GM12878 (cell line): ENCODE measurements around the gene LIN7C. TPM values are rescaled to one million over a fixed set of nuclear protein-coding genes. Genes with fewer than 3 reads are reported as not detected.
A peak's percentile ranks its signal among the peaks of the same experiment; 100 is the strongest.

ENCODE experiments used
- ATAC-seq: fragments of 200-7000 bp; cut with Tn5 transposase; 3 replicates; pipeline ENCODE4 v1.9.1; 2020; ENCODE audit warnings: mild to moderate bottlenecking, moderate library complexity
- BruUV-seq: library from RNA; stranded (reverse); fragments of 400-500 nt; replicated peaks from 2 replicates; lab custom pipeline; 2021; lab: Mats Ljungman, UMichigan
- CTCF ChIA-PET: fragments of 300-600 bp; sonication (Branson Sonifier 250); formaldehyde crosslinking; extraction: SDS; loops from one replicate; lab custom pipeline; 2021; ENCODE audit warnings: inconsistent platforms; lab: Yijun Ruan, JAX
- POLR2A ChIA-PET: fragments of 350-600 bp; formaldehyde crosslinking; extraction: SDS; loops from one replicate; lab custom pipeline; 2021; ENCODE audit warnings: inconsistent platforms; lab: Charles Lee
- RAD21 ChIA-PET: fragments of 300-600 bp; sonication (Branson Sonifier 250); formaldehyde crosslinking; loops from one replicate; lab custom pipeline; 2023; ENCODE audit warnings: antibody characterized with exemption; ENCODE audit not compliant: unreplicated experiment; lab: Charles Lee
- SMC1A ChIA-PET: fragments of 300-600 bp; sonication (Branson Sonifier 250); formaldehyde crosslinking; loops from one replicate; lab custom pipeline; 2023; ENCODE audit not compliant: unreplicated experiment, uncharacterized antibody; lab: Charles Lee
- DNase-seq: peaks from one replicate; pipeline ENCODE4 v3.0.0-alpha.2; 2011; ENCODE audit warnings: low read depth, low spot score
- FAIRE-seq: peaks from 3 replicates; lab custom pipeline; 2011; peaks lifted over from hg19 to GRCh38; lab: Jason Lieb, UNC
- H2AFZ ChIP-seq: 2 replicates; pipeline ENCODE4 v1.6.0; 2011; ENCODE audit warnings: low read depth, low read length, control low read depth; ENCODE audit not compliant: control insufficient read depth
- H3K27ac ChIP-seq: 2 replicates; pipeline ENCODE4 v1.5.1; 2011; ENCODE audit warnings: control low read depth; ENCODE audit not compliant: control insufficient read depth, insufficient read depth
- H3K27me3 ChIP-seq, 2 experiments: replicated peaks in 1 of 2; 2 replicates each; pipeline versions ENCODE4 v1.6.0 to v1.6.1; 2011; ENCODE audit warnings: low read length in 1 of 2; ENCODE audit not compliant: control insufficient read depth in 2 of 2, insufficient read depth in 2 of 2
- H3K36me3 ChIP-seq, 2 experiments: 2 replicates each; pipeline ENCODE4 v1.5.1; 2011; ENCODE audit warnings: low read length in 1 of 2; ENCODE audit not compliant: control insufficient read depth in 2 of 2, insufficient read depth in 2 of 2
- H3K4me1 ChIP-seq: 2 replicates; pipeline ENCODE4 v1.6.1; 2011; ENCODE audit warnings: mild to moderate bottlenecking, low read length, moderate library complexity, mixed read lengths; ENCODE audit not compliant: control insufficient read depth, insufficient read depth
- H3K4me2 ChIP-seq: 2 replicates; pipeline ENCODE4 v1.6.0; 2011; ENCODE audit warnings: control low read depth; ENCODE audit not compliant: control insufficient read depth, insufficient read depth
- H3K4me3 ChIP-seq: fragments of 200-600 bp; sonication (generic); 2 replicates; pipeline ENCODE4 v1.5.1; 2016
- H3K79me2 ChIP-seq: 2 replicates; pipeline ENCODE4 v1.6.0; 2011; ENCODE audit warnings: low read length; ENCODE audit not compliant: control insufficient read depth, insufficient read depth
- H3K9ac ChIP-seq: 2 replicates; pipeline ENCODE4 v1.8.0; 2011; ENCODE audit warnings: low read length, control low read depth, mixed read lengths; ENCODE audit not compliant: control insufficient read depth, insufficient read depth
- H3K9me3 ChIP-seq: replicated peaks from 3 replicates; pipeline ENCODE4 v1.5.1; 2011; ENCODE audit warnings: mild to moderate bottlenecking, low read length; ENCODE audit not compliant: control insufficient read depth, insufficient read depth
- H4K20me1 ChIP-seq: 2 replicates; pipeline ENCODE4 v1.6.0; 2011; ENCODE audit not compliant: control insufficient read depth, insufficient read depth
- BACH1 ChIP-seq: fragments of 450-650 bp; IDR thresholded peaks from 2 replicates; pipeline ENCODE4 v1.6.1; 2017; ENCODE audit warnings: mild to moderate bottlenecking, borderline replicate concordance
- BCL3 ChIP-seq: IDR thresholded peaks from 2 replicates; pipeline ENCODE4 v1.6.1; 2011; ENCODE audit warnings: borderline replicate concordance, low read depth, mild to moderate bottlenecking, moderate library complexity, low read length; ENCODE audit not compliant: insufficient read depth, poor library complexity, severe bottlenecking
- CREB1 ChIP-seq: IDR thresholded peaks from 2 replicates; pipeline ENCODE4 v1.6.1; 2012; ENCODE audit warnings: low read depth, mild to moderate bottlenecking, inconsistent platforms
- FOS ChIP-seq: IDR thresholded peaks from 3 replicates; pipeline ENCODE4 v1.6.1; 2011; ENCODE audit warnings: borderline replicate concordance; ENCODE audit not compliant: insufficient read length; ENCODE audit errors: extremely low read depth
- HDAC2 ChIP-seq: fragments of 200-600 bp; sonication (generic); IDR thresholded peaks from 2 replicates; pipeline ENCODE4 v1.6.1; 2017
- IRF5 ChIP-seq: fragments of 450-650 bp; IDR thresholded peaks from 2 replicates; pipeline ENCODE4 v1.6.1; 2017; ENCODE audit warnings: borderline replicate concordance
- JUND ChIP-seq: IDR thresholded peaks from 2 replicates; pipeline ENCODE4 v1.6.1; 2012; ENCODE audit warnings: low read depth, mild to moderate bottlenecking, low read length, improper control_type of control experiment, moderate library complexity
- KDM1A ChIP-seq: fragments of 200-600 bp; sonication (generic); IDR thresholded peaks from 2 replicates; pipeline ENCODE4 v1.6.1; 2016; ENCODE audit warnings: borderline replicate concordance
- NR2C1 ChIP-seq: fragments of 450-650 bp; IDR thresholded peaks from 2 replicates; pipeline ENCODE4 v1.6.1; 2017; ENCODE audit warnings: antibody characterized with exemption, mild to moderate bottlenecking, moderate library complexity
- SMAD5 ChIP-seq: IDR thresholded peaks from 2 replicates; pipeline ENCODE4 v1.6.1; 2016; ENCODE audit warnings: antibody characterized with exemption, low read depth
- SMARCA5 ChIP-seq: fragments of 450-650 bp; IDR thresholded peaks from 2 replicates; pipeline ENCODE4 v1.6.1; 2017; ENCODE audit warnings: mild to moderate bottlenecking
- TAF1 ChIP-seq: IDR thresholded peaks from 2 replicates; pipeline ENCODE4 v1.6.1; 2011; ENCODE audit warnings: mild to moderate bottlenecking, low read depth, low read length, borderline replicate concordance
- ZNF622 ChIP-seq: fragments of 450-650 bp; IDR thresholded peaks from 2 replicates; pipeline ENCODE4 v1.6.1; 2017; ENCODE audit warnings: mild to moderate bottlenecking, inconsistent platforms
- WGBS: methylation state at CpG from one replicate; pipeline ENCODE4 v1.1.6; 2016; ENCODE audit warnings: low lambda C conversion rate; ENCODE audit not compliant: insufficient replicate concordance, insufficient coverage; ENCODE audit errors: missing lambda C conversion rate; 5-methylcytosine and 5-hydroxymethylcytosine counted together
- in situ Hi-C: fragments of 300-500 bp; cut with MboI; formaldehyde crosslinking; loops from 9 replicates; pipeline ENCODE4 v1.14.3; 2018; ENCODE audit warnings: mixed read lengths
- intact Hi-C: fragments of 100-400 bp; cut with micrococcal nuclease; formaldehyde crosslinking; loops from one replicate; pipeline ENCODE4 v1.14.2; 2022; ENCODE audit not compliant: unreplicated experiment
- polyA plus RNA-seq, 11 experiments: library from polyadenylated mRNA; depleted of rRNA in 4 of 11; unstranded in 6 of 11; stranded (reverse) in 5 of 11; fragments of >200 nt; fragmentation: Nextera tagmentation in 4 of 11; fragmentation: Illumina TruSeq in 1 of 11; extraction: Ambion mirVana in 4 of 11; extraction: Trizol in 1 of 11; gene quantifications; 1 replicate in 1 of 11; 2 replicates in 10 of 11; pipeline versions ENCODE4 v1.2.1 to v1.2.3, GENCODE V29; 2011 to 2016; ENCODE audit warnings: inconsistent platforms in 2 of 11, missing spikeins in 2 of 11, low read depth in 1 of 11
- total RNA-seq, 4 experiments: library from RNA; depleted of rRNA in 3 of 4; stranded (reverse); fragments of >200 nt in 3 of 4; fragmentation: Illumina TruSeq in 1 of 4; extraction: Trizol in 1 of 4; gene quantifications; 2 replicates each; pipeline versions ENCODE4 v1.2.1 to v1.2.3, GENCODE V29; 2013 to 2021

Gene LIN7C
- total and polyA plus RNA-seq, 10 of the 15 experiments (the other 5 are each of a cell fraction or from before 2014, with no cell fraction given): 6.0 to 23.7 (median 15.1) TPM

GRCh38 chr11:27470826-27471588, 35.6 kb downstream of the LIN7C start:
- 57% methylated on average over 21 of the region's 21 CpGs for WGBS
- BruUV-seq: no TSS peak
- H3K27me3 ChIP-seq: peaks cover 3% of the 10 kb centered on the region in 2 experiments; a peak in 2 of 4 replicates
- H3K36me3 ChIP-seq: no peaks in the 10 kb centered on the region
- ChIA-PET RAD21 (no interaction called here), CTCF (interaction anchor here (0.6 to 0.9 kb wide), 2 partner anchors 24 to 25 kb away, joined by 3 read pairs; no protein-coding TSS in a partner anchor), SMC1A (interaction anchor here (0.9 kb wide), 1 partner anchor 15 kb away, joined by 5 read pairs; no protein-coding TSS in a partner anchor), POLR2A (no interaction called here)
- 0 out of 2 replicates have a peak, but pooled peaks cover 3% of the 10 kb centered on the region for H3K4me1 ChIP-seq
- peak overlapping the region; percentile 67 for H3K4me2 ChIP-seq
- H3K9me3 ChIP-seq: no peaks in the 10 kb centered on the region
- ATAC-seq (no peak), DNase-seq (no peak), FAIRE-seq (no peak)
- no peaks in the 10 kb centered on the region for H3K79me2 ChIP-seq
- in situ Hi-C loops: loop anchor here (10.0 kb wide), 1 partner anchor 1176 kb away; no protein-coding TSS in a partner anchor
- no peak for TF ChIP-seq BACH1
- no peak for TF ChIP-seq HDAC2
- TF ChIP-seq FOS: no peak
- TF ChIP-seq JUND: no peak
- TF ChIP-seq SMAD5: no peak
- TF ChIP-seq BCL3: no peak
- no peak for TF ChIP-seq CREB1
- no peak for TF ChIP-seq TAF1
- TF ChIP-seq IRF5: no peak
- no peak for TF ChIP-seq SMARCA5
- no peak for TF ChIP-seq KDM1A
- TF ChIP-seq ZNF622: no peak
- TF ChIP-seq NR2C1: no peak
- H3K27ac ChIP-seq: no peak overlapping the region
- H2AFZ ChIP-seq: peak overlapping the region; percentile 28
- no peaks in the 10 kb centered on the region for H4K20me1 ChIP-seq
- no peak overlapping the region for H3K9ac ChIP-seq
- H3K4me3 ChIP-seq: peak overlapping the region; percentile 63; the same call in 1 of the 2 replicates
- intact Hi-C loops: no loop called here
